Kidney epithelial cell (primary cell): ENCODE data around the gene FAF1. TPM values are rescaled to one million over a fixed set of nuclear protein-coding genes. Genes with fewer than 3 reads are reported as not detected.

Experiments used
- DNase-seq: peaks from one replicate; pipeline ENCODE4 v3.0.0-alpha.2; 2010; ENCODE audit warnings: low read depth
- H3K27me3 ChIP-seq: 2 replicates; pipeline ENCODE4 v1.6.0; 2011; ENCODE audit warnings: low read length; ENCODE audit not compliant: control insufficient read depth, insufficient read depth
- H3K36me3 ChIP-seq: 2 replicates; pipeline ENCODE4 v1.5.1; 2011; ENCODE audit warnings: low read length; ENCODE audit not compliant: control insufficient read depth, insufficient read depth
- H3K4me3 ChIP-seq: 2 replicates; pipeline ENCODE4 v1.5.1; 2011; ENCODE audit warnings: low read depth, mild to moderate bottlenecking, control low read depth, low read length
- total RNA-seq: library from RNA; depleted of rRNA; stranded (reverse); fragments of >200 nt; gene quantifications from 2 replicates; pipeline ENCODE4 v1.2.3, GENCODE V29; 2015
- TF ChIP-seq, protein P1 (sequence below): IDR thresholded peaks from 2 replicates; pipeline ENCODE4 v1.5.1; 2011; ENCODE audit warnings: mild to moderate bottlenecking, moderate library complexity, low read length, control low read depth, inconsistent platforms; ENCODE audit not compliant: insufficient read depth, poor library complexity, severe bottlenecking

FAF1 gene
- total RNA-seq, 1 donor from 2014 or later: 57.8 TPM

DNA sequence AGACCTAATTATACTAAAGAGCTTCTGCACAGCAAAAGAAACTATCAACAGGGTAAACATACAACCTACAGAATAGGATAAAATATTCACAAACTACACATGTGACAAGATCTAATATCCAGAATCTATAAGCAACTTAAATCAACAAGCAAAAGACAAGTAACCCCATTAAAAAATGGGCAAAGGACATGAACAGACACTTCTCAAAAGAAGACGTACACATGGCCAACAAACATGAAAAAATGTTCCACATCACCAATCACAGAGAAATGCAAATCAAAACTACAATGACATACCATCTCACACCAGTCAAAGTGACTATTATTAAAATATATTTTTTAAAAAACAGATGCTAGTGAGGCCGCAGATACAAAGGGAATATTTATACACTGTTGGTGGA lies 99.8 kb downstream of the FAF1 start:
- Histone ChIP-seq H3K36me3 (no peaks in the 10 kb centered on the region), H3K27me3 (no peaks in the 10 kb centered on the region), H3K4me3 (no peak overlapping the region)
- TF ChIP-seq, protein P1, sequence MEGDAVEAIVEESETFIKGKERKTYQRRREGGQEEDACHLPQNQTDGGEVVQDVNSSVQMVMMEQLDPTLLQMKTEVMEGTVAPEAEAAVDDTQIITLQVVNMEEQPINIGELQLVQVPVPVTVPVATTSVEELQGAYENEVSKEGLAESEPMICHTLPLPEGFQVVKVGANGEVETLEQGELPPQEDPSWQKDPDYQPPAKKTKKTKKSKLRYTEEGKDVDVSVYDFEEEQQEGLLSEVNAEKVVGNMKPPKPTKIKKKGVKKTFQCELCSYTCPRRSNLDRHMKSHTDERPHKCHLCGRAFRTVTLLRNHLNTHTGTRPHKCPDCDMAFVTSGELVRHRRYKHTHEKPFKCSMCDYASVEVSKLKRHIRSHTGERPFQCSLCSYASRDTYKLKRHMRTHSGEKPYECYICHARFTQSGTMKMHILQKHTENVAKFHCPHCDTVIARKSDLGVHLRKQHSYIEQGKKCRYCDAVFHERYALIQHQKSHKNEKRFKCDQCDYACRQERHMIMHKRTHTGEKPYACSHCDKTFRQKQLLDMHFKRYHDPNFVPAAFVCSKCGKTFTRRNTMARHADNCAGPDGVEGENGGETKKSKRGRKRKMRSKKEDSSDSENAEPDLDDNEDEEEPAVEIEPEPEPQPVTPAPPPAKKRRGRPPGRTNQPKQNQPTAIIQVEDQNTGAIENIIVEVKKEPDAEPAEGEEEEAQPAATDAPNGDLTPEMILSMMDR: no peak
- no peak for DNase-seq

DNA sequence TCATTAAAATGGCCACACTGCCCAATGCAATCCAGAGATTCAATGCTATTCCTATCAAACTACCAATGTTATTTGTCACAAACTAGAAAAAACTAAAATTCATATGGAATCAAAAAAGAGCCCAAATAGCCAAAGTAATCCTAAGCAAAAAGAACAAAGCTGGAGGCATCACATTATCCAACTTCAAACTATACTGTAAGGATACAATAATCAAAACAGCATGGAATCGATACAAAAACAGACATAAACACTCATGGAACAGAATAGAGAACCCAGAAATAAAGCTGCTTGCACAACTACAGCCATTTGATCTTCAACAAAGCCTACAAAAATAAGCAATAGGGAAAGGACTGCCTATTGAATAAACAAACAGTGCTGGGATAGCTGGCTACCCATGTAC lies 100.4 kb downstream of the FAF1 start:
- DNase-seq: no peak
- TF ChIP-seq, protein P1: no peak
- no peaks in the 10 kb centered on the region for H3K27me3 ChIP-seq
- no peaks in the 10 kb centered on the region for H3K36me3 ChIP-seq
- no peak overlapping the region for H3K4me3 ChIP-seq

DNA sequence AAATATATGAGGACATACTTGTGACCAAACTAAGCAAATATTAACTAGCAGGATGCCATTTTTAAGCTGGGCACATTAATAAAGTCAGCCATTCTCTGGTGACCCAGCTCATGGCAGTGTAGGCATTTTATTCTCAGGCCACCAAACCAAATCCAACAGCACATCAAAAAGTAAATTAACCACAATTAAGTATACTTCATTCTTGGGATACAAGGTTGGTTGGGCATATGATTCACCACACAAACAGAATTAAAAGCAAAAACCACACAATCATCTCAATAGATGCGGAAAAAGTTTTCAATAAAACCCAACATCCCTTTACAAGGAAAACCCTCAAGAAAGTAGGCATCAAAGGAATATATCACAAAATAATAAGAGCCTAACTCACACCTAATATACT lies 101.3 kb downstream of the FAF1 start:
- no peak overlapping the region for H3K4me3 ChIP-seq
- TF ChIP-seq, protein P1: no peak
- no peaks in the 10 kb centered on the region for H3K27me3 ChIP-seq
- no peak for DNase-seq
- no peaks in the 10 kb centered on the region for H3K36me3 ChIP-seq

DNA sequence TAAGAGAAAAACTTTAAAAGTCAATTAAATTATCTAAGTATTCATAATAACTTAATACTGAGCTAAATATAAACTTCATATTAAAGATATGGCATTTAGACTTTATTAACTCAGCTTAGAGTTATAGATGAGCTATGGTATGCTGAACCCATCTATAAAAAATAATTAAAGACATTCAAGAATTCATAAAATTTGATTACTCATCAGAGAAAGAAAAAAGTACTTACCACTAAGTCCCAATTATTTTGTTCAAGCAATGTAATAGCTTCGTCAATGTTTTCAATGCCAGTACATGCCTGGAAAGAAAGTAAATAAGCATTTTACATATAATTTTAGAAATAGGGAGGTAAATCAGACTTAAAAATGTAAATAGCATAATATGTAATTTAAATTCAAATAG lies 102.4 kb downstream of the FAF1 start:
- H3K4me3 ChIP-seq: no peak overlapping the region
- H3K27me3 ChIP-seq: no peaks in the 10 kb centered on the region
- TF ChIP-seq, protein P1: no peak
- no peak for DNase-seq
- H3K36me3 ChIP-seq: no peaks in the 10 kb centered on the region

DNA sequence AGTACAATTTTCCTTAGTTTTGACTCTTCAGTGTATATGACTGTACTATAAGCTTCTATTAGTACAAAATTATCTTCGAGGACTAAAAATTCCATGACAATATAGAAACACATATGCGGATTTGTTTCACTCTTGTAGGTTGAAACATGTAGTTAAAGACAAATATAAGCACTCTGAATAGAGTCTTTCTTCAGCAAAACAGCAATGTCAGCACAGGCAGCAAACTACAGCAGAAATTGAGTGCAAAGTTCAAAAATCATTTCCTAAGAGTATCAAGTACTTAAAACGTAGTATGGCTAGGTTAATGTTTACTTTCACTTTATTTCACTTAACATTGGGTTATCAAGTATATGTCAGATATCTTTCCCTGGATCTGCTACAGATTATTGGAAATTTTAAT lies 106.7 kb downstream of the FAF1 start:
- no peaks in the 10 kb centered on the region for H3K36me3 ChIP-seq
- DNase-seq: no peak
- no peaks in the 10 kb centered on the region for H3K27me3 ChIP-seq
- H3K4me3 ChIP-seq: no peak overlapping the region
- TF ChIP-seq, protein P1: no peak

DNA sequence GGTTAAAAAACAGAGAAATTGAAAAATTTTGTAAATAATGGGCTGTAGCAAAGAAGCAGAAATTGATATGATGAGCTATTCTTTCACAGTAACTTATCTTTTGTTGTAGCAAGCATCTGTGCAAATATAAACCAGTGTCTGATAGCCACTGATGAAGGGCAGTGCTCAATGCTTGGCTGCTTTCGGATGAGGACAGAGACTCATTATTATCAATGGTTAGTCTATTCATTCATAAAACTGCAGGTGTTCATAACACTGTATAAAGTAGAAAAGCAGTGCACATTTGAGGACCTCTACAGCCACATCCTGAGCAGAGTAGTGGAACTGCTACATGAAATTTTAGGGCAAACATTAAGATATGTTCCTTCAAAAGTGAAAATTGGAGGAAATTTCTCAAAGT lies 107.2 kb downstream of the FAF1 start:
- no peak for DNase-seq
- no peak overlapping the region for H3K4me3 ChIP-seq
- TF ChIP-seq, protein P1: no peak
- no peaks in the 10 kb centered on the region for H3K27me3 ChIP-seq
- H3K36me3 ChIP-seq: no peaks in the 10 kb centered on the region
